NCI-H1092 treated with DMSO at 0.1 percent for 48 hours (cell line): ENCODE data around the gene FGFR4.
A peak's percentile ranks its signal among the peaks of the same experiment; 100 is the strongest.

ENCODE experiments used
- DNase-seq: peaks from one replicate; lab custom pipeline; 2025; lab: John Stamatoyannopoulos, UW

The FGFR4 gene

DNA sequence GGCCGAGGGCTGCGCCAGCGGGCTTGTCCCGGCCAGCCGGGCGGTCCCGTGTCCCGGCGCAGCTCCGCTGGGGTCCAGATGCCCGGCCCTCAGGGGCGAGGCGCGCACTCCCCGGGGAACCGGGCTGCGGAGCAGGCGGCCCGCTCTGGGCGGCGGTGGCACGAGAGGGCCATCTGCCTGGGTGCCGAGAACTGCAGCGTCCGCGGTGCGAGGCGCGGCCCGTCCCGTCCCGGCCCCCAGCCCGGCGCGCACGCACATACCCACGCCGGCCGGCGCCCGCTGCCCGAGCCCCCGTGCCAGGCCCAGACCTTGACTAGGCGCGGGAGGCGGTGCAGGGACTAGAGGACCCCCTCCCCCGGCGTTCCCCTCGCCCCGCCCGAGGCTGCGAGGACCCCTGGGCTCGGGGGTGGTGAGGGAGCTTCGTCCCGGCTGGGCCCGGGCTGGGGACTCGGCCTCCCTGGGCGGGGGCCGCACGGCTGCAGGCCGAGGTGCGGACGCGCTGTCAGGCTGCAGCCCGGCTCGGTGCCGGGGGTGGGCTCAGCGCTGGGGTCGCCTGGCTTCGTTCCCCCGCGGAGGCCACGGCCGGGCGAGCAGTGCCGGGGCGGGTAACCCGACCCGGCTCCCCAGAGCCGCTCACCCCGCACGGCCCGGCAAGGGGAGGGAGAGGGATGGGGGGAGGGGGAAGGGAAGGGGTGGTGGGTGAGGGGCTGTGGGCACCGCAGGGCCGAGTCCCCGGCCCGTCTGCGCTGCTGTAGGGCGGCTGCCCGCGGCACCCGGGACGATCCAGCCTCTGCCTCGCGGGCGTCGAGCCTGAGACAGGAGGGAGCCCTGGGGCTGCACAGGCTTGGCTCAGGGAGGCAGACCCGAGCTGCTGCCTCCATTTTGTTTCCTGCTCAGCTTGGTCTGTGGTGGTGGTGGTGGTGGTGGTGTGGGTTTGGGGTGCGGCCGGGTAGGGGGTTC is 45.7 kb downstream of the FGFR4 start:
- peak; percentile 15 for DNase-seq

DNA sequence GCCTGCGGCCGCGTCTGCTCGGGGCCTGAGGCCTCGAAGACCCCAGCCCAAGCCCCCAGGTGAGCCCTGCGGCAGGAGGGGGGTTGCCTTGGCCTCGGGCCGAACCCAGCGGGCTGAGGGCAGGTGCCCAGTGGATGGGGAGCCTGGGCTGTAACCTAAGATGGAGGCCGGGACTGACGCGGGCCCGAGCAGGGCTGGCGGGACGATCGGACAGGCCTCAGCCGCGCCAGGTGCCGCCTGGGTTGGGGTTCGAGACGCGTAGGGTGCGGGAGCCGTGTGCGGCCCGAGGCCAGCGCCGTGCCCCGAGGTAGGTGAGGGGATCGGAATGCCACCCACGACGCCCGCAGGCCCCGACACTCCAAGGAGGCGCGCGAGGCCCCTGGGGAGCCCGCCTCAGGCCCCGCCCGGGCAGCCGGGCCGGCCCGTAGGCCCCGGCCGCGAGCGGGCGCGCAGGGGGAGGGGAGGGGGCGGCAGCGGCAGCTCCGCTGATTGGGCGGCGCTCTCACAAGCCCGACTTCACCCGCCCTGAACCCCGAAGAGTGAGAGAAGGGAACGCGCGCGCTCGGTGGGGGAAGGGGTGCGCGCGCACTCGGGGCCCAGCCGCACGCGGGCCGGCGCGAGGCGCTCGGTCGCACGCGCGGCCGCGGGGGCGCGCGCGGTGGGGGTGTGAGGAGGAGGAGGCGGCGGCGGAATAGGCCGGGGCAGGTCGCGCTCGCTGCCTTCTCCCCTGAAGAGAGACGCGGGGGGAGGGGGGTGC is 46.6 kb downstream of the FGFR4 start, which contains the start of gene NSD1:
Gene NSD1 (plus strand): TSS at position 678 of the 757 bp plus-strand sequence. CDS start 1,331 bp downstream, outside the sequence.
- peak; percentile 64 for DNase-seq

DNA sequence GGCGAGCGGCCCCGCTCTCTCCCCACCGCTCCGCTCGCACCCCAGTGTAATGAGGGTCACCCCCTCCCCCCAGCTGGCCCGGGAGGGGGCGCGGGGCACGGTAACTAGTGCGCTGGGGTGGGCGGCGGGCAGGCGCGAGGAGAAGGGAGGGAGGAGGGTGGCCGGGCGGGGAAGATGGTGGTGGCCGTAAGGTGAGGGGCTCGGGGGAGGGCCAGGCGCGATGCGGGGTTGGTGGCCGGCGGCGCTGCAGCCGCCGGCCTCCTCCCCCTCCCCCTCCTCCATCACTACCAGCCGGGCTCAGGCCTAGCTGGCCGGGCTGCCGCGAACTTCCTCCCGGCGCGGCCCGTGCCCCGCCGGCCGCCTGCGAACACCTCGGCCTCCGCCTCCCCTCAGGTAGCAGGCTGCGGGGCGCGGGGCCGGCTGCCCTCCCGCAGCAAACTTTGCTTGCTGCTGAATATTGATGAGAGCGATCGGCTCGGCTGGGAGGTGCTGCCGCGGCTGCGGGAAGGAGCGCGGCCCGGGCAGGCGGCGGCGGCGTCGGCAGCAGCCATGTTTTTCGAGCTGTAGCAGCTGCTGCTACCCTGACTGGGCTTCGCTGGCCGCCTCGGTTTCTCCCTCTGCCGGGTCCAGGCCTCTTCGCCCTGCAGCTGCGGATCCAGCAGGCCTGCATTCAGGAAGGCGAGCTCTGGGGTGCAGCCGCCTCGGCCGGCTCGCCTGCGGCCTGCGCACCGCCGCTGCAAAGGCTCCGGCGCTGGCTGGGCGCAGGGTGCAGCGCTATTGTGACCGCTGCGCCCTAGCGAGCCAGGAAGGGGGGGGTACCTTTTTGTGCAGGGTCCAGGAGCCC is 47.4 kb downstream of the FGFR4 start:
- DNase-seq: peak; percentile 32

DNA sequence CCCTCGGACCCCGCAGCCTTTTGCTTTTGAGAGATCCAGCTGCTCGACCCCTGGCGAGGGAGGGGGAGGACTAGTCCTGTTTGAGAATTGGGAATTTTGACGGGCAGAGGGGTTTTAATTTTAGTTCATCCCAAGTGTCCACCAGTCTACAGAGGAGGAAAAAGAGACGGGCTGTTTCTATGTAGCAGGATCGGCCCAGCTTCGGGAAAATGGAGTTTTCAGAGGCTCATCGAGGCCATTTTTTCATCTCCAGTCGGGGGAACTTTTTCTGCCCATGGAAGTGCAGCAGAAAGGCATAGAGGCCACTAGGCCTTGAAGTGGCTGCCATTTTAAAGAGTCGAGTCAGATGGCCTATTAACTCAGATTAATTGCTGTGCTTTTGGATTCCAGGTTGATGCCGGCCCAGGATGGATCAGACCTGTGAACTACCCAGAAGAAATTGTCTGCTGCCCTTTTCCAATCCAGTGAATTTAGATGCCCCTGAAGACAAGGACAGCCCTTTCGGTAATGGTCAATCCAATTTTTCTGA is 48.0 kb downstream of the FGFR4 start:
- peak; percentile 29 for DNase-seq

DNA sequence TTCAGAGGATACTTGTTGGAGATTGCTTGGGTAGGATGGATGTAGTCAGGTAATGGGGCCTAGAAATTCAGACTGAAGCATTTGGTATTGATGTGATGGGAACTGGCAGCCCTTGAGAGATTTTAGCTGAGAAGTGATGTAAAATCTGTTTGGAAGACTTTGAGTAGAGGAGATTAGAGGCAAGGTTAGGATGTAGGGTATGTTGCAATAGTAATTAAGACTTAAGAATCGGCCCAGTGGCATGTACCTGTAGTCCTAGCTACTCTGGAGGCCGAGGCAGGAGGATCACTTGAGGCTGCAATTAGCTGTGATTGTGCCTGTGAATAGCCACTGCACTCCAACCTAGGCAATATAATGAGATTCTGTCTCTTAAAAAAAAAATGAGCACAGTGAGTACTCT is 53.6 kb downstream of the FGFR4 start:
- DNase-seq: no peak

DNA sequence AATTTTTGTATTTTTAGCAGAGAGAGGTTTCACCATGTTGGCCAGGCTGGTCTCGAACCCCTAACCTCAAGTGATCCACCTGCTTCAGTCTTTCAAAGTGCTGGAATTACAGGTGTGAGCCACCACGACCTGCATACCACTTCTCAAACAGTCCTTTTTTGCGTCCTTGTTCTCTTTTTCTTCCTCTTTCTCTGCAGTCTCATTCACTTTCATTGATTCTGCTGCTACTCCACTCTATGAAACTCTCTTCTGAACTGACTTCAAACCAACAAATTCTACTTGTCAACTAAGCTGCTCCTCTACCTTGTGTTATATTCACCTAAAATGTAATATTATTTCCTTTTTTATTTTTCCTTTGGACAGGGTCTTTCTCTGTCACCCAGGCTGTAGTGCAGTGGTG is 54.8 kb downstream of the FGFR4 start:
- no peak for DNase-seq

DNA sequence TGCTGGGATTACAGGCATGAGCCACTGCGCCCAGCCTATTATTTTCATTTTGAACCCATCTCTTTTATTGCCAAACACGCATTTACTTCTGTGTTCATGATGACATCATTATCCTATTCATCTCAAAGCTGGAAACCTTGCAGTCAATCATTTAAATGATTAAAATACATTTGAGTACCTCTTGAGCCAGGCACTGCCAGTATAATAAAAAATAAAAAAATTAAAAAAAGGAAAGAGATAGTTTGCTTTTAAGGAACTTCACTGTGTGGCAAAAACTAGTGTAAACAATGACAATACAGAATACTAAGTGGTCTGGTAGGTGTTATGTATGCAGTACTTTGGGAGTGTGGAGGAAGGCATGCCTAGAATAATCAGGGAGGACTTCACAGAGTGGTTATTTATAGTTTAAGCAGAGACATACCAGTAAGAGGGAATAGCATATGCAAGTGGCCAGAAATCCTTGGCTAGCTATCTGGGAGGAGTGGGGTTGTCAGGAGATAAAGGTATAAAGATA is 55.4 kb downstream of the FGFR4 start:
- no peak for DNase-seq

DNA sequence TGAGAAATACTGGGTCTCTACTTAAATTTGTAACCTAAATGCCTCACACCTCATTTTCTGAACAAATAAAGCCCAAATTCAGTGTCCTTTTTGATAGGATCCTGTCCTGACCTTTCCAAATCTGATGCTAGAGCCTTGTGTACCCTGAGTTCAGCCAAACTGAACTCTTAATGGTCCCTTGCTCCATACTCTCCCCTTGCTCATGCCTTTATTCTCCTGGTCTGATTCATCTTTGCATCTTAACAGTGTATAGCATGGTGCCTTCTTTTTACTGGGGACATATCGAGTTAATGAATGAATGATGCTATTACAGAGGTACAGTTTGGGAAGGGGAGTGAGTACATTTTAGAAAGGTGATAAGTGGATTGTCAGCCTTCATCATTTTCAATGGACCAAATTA is 56.1 kb downstream of the FGFR4 start:
- no peak for DNase-seq

DNA sequence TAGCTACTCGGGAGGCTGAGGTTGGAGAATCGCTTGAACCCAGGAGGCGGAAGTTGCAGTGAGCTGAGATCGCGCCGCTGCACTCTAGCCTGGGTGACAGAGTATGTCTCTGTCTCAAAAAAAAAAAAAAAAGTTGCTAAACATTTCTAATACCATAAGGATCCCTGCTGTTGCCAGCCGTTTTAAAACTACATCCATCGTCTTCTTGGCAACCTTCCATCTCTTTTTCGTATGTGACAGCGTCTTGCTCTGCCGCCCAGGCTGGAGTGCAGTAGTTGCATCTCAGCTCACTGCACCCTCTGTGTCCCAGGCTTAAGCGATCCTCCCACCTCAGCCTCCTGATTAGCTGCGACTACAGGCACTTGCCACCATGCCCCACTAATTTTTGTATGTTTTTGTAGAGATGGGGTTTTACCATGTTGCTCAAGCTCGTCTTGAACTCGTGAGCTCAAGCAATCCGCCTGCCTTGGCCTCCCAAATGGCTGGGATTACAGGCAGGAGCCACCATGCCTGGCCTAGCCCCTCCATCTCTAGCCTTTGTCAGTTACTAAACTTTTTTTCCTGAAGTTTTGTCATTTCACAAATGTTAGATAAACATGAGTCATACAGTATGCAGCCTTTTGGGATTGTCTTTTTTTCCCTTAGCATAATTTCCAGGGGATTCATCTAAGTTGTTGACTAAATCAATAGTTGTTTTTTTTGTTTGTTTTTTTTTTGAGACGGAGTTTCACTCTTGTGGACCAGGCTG is 60.4 kb downstream of the FGFR4 start:
- DNase-seq: no peak
